ENCODE measurements around the gene CCDC85B.
A peak's percentile ranks its signal among the peaks of the same experiment; 100 is the strongest.

CCDC85B gene

DNA sequence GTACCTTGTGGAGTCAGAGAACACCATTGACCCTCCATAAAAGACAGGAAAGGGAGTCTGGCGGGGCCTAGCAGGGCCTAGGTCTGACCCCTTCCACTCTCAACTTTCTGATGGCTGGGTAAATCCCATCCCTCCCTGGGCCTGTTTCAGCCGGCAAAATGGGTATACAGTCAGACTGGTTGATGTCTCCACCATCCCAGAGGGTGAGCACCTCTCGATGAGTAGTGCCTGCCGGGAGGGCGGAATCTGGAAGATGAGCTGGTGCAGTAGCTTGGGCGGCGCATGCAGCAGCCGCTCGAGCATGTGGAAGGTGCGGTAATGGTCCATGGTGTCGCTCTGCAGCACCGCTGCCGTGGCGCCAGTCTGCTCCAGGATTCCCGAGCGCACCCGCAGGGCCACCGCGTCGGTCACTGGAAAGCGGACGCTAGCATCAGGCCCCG lies 2.7 kb upstream of the CCDC85B start:
- no peak for DNase-seq

DNA sequence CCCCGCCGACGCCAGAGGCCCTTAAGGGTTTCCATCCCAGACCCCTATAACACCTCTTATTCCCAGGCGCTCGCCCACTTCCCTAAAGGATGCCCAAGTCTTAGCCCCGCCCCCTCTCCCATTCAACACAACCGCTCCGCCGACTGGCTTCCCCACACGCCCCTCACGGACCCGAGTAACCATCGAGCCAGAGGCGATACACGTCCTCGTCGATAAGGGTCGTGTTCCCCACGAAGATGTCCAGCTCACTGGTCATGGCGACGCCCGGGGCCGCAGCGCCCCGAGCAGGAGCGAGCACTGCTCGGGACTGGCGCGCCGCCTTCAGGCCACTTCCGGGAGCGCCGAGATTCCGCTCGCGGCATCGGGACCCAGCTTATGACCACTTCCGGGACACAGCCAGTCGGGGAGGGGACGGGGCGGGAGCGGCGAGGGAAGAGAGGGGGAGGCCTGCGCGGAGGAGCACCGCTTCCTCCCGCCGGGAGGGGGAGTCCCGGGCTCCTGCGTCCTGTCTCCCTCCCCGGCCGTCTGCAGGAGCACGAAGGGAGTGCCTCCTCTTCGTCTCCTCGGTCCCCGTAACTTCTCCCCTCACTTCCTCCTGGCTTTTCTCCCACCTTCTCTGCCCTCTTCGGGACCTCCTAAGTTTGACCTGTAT lies 2.2 kb upstream of the CCDC85B start, which contains the start of gene FIBP:
FIBP (minus strand) TSS at position 309 of the 652 bp plus-strand sequence; CDS start at position 256, 53 bp downstream.
- peak; percentile 95 for DNase-seq

GRCh38 chr11:65891219-65892136 lies 1.0 kb downstream of the CCDC85B start:
- peak; percentile 57 for DNase-seq

GRCh38 chr11:65892137-65892540 lies 1.7 kb downstream of the CCDC85B start:
- peak; percentile 39 for DNase-seq

- DNase-seq, result no peak
Measured at GRCh38 chr11:65892661-65893317, 2.3 kb downstream of the CCDC85B start.

DNA sequence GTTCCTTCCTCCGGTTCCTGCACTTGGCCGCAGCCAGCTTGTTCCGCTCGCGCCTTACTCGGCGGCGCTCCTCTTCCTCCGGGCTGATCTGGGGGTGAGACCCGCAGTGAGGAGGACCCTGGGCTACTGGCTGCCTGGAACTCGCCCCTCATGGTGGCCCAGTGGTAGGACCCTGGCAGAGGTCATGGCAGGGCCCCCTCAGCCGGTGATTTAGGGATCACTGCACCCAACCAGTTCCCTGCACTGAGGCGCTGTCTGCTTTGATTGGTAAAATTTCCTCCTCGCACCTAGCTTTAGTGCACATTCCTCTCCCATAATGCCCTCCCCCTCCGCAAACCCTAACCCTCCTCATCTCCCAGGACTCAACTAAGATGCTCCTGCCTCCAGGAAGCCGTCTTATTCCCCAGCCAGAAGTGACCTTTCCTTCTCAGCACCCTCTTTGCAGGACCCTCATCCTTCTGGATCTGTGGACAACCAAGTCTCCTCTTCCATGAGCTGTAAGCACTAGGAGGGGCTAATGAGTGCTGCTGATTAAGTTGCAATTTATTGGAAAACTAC lies 3.6 kb downstream of the CCDC85B start:
- DNase-seq, result no peak

- DNase-seq, result no peak
Measured at GRCh38 chr11:65895482-65895981, 5.1 kb downstream of the CCDC85B start.

DNA sequence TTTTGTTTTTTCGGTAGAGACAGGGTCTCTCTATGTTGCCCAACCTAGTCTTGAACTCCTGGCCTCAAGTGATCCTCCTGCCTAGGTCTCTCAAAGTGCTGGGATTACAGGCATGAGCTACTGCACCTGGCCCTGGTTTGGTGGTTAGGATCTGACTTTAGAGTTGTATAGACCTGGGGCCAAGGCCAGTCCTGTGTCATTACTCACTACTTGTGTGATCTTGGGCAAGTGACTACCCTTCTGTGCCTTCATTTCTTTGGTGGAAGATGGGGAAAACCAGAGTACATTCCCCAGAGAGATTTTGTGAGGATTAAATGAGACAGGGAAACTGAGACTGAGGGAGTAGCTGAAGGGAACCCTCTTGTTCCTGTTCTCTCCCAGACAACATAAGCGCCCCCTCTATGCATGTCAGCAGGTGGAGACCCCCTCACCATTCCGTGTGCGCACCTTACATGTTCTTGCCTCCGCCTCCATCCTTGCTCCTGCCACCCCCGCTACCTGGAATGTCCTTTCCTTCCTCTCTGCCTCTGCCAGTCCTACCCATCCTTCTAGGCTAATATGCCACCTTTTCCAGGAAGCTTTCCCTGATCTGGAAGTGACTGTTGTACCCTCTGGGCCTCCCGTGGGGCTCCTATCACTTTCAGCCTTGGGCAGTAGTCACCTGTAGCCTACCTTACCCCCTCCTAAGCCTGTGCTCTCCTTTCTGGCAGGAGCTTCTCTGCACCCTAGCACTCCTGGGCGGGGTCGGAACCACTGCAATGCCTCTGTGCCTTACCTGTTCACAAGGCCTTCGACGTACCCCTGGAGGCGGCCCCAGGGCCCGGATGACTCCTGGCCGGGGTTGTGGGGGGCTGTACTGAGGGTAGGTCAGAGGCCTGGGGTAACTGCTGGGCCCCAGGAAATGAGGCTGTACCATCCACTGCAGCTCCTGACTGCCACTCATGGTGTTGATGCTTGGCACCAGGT lies 5.8 kb downstream of the CCDC85B start:
- DNase-seq, result no peak

GRCh38 chr11:65897020-65897471 lies 6.6 kb downstream of the CCDC85B start:
- no peak for DNase-seq

DNA sequence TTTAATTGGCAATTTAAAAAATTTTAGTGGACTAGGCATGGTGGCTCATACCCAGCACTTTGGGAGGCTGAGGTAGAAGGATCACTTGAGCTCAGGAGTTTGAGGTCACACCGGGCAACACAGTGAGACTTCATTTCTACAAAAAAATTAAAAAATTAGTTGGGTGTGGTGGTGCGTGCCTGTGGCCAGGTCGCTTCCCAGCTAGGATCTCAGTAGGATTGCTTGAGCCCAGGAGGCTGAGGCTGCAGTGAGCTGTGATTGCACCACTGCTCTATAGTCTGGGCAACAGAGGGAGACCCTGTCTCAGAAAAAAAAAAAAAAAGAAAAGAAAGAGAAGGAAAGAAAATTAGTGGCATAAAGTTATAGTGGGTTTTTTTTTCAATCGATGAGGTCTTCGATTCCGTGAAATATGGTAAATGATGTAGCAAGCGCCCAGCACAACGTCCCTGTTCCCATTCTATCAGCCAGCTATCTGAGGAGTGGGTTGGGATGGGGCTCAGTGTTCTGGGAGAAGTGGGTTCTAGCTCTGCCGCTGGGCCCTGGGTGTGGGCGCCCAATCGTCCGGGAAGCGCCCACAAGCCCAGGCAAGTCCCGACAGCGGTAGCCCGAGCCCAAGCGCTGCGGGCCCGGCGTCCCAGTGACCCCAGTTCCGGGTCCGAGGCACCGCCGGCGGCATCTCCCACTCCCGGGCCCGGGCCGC lies 8.3 kb downstream of the CCDC85B start:
- DNase-seq, result peak; percentile 26

DNA sequence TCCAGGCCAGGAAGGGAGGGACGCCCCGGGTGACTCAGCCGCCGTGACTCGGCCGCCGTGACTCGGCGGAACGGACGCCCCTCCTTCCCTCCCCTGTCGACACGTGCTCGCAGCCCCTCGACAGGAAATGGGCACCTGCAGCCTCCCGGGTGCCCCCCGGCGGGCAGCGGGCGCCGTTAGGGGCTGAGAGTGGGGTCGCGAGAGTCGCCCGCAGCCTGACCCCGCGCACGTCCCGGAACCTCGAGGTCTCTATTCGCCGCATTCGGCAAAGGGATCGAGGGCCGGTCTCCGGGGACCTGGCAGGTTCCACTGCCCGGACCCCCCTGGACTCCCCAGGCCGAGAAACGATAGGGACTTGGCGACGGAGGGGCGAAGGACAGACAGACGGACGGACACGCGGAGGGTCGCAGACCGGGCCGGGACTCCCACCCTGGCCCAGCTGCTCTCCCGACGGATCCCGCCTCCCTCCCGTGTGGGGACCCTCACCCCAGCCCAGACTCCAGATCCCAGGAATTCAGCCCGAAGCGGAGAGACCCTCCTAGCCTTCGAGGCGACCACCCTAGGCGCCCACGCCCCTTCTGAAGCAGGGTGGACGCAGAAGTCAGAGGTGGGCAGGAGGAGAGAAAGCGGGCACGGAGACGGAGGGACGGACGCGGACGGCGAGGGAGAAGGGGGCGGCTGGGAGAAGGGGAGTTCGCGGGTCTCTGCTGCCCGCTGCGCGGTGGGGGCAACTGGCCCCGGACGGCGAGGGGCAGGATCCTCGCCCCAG lies 9.1 kb downstream of the CCDC85B start:
- peak; percentile 73 for DNase-seq

GRCh38 chr11:65900125-65900898 lies 9.8 kb downstream of the CCDC85B start, which contains the start of gene FOSL1:
TSS of gene FOSL1 (minus strand) at chr11:65900388. CDS start at chr11:65900339, 49 bp downstream.
- DNase-seq, result peak; percentile 91

- DNase-seq, result no peak
Measured at GRCh38 chr11:65900899-65901180, 10.4 kb downstream of the CCDC85B start.

DNA sequence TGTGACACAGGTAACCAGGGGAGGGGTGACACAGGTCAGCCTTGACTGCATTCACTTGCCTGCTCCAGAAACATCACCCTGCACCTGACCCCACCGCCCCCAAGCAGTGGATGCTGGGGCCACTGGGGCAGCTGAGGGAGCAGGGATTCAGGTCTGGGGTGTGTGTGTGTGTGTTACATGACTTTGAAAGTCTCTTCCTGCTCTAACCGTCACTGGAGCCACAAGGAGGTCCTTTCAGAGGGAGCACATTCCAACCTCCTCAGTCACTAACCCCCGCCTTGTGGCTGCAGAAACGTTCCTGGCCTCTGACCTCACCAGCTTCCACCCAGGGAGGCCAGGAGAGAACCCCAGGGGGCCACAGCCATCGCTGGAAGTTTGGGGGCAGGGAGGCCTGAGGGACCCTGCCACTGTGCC lies 12.6 kb downstream of the CCDC85B start:
- no peak for DNase-seq

DNA sequence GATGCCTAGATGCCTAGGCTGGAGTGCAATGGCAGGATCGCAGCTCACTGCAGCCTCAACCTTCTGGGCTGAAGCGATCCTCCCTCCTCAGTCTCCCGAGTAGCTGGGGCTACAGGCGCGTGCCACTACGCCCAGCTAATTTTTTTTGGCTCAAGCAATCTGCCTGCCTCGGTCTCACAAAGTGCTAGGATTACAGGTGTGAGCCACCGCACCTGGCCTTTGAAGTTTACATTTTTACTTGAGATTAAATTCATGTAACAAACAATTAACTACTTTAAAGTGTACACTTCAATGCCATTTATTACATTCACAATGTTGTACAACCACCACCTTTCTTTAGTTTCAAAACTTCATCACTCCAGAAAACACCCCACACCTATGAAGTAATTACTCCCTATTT lies 13.2 kb downstream of the CCDC85B start:
- DNase-seq, result no peak

DNA sequence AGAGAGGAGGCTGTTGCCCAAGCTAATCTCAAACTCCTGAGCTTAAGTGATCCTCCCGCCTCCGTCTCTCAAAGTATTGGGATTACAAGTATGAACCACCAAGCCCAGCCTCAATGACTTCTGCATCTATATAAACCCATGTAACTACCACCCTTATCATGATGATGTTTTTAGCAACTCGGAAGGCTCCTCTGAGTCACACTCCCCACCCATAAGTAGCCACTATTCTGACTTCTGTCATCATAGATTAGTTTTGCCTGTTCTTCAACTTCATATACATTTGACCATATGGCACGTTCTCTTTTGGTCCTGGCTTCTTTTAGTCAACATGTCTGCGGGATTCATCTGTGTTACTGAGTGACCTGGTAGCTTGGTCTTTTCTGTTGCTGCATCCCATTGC lies 16.1 kb downstream of the CCDC85B start:
- peak; percentile 89 for DNase-seq

GRCh38 chr11:65907878-65908277 lies 17.4 kb downstream of the CCDC85B start:
- DNase-seq, result no peak

DNA sequence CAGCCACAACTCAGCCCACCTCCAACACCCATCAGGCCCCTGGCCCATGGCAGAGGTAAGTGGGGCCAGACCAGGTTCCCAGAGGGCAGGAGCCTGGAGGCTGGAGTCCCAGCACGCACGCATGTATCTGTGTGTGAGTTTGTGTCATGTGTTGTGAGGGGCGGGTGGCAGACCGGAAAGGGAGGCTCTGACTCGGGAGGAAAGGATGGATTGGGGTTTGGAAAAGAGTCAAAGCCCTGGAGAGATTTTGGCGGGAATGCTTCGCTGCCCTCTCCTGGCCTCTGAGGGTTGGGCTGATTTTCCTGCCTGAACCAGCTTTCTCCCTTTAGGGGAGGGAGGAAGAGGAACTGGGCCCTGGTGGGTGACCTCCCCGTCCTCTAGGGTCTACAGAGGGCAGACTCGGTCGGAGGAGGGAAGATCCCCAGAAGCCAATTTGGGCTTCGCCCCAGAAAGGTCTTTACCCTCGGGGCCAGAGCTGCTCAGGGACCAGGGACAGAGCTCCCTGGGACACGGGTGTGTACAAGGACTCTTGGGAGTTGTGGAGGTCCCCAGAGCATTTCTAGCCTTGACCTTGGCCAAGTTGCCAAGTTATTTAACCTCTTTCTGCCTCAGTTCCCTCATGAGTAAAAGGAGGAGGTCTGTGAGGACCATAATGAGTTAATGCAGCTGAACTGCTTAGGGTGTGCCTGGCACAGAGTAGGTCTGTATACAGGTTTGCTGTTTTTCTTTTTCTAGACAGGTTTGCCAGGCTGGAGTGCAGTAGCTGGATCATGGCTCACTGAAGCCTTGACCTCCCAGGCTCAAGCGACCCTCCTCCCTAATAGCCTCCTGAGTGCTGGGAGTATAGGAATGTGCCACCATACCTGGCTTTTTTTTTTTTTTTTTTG lies 21.5 kb downstream of the CCDC85B start:
- DNase-seq, result peak; percentile 58
